Stimulated activated CD4-positive, alpha-beta T cell treated with anti-CD3 and anti-CD28 coated beads, TNF-alpha, amount 100 ng/mL, for 4 hours (primary cell): ENCODE data around the gene C5.
"Not testable (repeated sequence)": the region's sequence is repeated elsewhere in the genome, so short reads cannot be mapped to it uniquely, and the experiment has no call there.

ENCODE experiments used
- DNase-seq, 3 experiments: peaks; one replicate each; pipeline ENCODE4 v3.0.0-alpha.2; 2020; ENCODE audit warnings: low read depth in 3 of 3

Gene C5

DNA sequence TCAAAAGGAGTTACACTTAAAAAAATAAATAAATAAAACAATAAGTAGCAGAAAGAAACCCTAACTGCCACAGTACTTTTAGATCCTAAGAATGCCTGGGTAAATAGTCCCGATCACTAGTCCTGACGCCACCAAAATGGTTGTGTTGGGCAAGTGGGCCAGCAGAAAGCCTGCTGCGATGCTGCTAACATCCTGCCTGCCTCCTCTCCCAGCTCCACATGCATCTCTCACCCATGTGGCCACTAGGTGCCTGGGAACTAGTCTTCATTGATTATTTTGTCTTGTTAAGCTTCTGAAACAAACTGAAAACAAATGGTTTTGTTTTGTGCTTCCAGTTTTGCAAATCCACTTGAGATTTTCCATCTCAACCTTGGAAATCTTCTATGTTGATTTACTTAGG lies 69.1 kb downstream of the C5 start:
- no peak for DNase-seq

GRCh38 chr9:120979797-120980196 lies 70.3 kb downstream of the C5 start:
- DNase-seq: no peak

DNA sequence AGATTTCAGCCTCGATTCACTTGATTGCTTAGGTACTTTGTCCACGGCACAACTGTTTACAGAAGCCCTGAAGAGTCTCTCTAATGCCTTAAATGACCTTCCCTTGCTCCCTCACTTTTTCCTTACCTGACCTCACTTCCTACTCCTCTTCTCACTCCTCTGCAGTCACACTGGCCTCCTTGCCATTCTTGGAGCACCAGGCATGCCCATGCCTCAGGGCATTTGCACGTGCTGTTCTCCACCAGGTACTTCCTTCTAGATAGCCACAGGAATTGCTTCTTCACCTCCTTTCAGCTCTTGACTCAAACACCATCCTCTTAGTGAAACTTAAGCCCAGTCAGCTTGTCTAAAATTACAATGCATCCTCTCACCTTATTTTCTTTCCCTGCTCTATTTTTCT lies 71.1 kb downstream of the C5 start:
- DNase-seq: no peak

- DNase-seq: no peak
These were observed 72.8 kb downstream of the C5 start for GRCh38 chr9:120977321-120977720.

DNA sequence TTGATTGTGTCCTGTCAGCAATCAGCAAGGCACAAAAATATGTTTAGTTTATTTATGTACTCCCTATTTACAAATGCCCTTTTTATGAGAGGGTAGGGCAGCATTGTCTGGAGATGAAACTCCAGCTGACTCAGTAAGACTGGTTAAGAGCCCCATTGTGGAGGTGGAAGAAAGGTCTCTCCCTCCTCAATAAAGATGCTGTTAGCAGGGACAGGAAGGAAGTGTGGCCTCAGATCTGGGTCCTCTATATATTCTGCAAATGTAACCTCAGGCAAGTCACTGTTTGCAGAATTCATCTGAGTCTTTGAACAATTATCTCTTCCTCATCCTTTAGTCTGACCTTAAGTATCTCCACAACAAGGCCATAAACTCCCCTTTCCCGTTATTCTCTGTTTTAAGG lies 75.2 kb downstream of the C5 start:
- DNase-seq: no peak

DNA sequence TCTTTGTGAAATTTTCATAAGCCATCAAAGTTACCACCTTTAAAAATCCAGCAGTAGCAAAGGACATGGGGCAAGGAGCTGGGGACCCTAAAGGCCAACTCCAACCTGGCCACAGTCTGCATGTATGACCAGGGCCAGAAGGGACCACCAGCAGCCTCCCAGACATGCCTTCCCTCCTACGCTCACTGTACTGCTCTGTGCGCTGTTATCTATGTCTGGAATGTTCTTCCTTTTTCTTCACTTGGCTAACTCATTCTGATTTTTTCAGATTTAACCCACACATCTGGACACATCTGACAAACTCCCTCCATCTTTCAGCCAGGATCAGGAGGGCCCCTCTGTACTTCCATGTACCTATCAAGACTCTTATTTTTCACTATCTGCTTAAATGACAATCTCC lies 75.9 kb downstream of the C5 start:
- DNase-seq: no peak

GRCh38 chr9:120971938-120972337 lies 78.1 kb downstream of the C5 start:
- no peak for DNase-seq

DNA sequence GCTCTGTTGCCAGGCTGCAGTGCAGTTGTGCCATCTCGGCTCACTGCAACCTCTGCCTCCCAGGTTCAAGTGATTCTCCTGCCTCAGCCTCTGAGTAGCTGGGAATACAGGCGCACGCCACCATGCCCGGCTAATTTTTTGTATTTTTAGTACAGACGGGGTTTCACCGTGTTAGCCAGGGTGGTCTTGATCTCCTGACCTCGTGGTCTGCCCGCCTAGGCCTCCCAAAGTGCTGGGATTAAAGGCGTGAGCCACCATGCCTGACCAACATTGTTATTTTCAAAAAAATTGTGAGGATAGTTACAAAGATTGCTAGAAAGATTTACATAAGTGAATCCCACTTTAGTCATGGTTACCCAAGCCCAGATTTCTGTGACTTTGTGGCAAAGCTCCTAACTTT lies 78.6 kb downstream of the C5 start:
- not testable (repeated sequence) for DNase-seq

GRCh38 chr9:120970244-120970643 lies 79.8 kb downstream of the C5 start:
- DNase-seq: no peak

DNA sequence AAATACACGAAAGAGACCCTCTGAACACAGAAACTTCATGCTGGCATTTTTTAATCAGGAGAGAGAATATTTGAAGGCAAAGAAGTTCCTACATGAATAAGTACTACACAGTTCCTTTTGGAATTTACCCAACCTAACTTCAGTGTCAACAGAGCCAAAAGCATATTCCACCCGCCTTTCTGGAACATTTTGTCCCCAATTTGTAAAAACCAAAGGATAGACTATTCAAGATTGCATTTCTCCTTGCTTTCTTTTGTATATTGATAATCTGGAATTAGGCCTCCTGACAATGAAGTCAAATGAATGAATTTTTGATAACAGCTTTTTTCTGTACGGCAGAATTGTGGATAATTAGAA lies 84.1 kb downstream of the C5 start:
- DNase-seq: no peak

DNA sequence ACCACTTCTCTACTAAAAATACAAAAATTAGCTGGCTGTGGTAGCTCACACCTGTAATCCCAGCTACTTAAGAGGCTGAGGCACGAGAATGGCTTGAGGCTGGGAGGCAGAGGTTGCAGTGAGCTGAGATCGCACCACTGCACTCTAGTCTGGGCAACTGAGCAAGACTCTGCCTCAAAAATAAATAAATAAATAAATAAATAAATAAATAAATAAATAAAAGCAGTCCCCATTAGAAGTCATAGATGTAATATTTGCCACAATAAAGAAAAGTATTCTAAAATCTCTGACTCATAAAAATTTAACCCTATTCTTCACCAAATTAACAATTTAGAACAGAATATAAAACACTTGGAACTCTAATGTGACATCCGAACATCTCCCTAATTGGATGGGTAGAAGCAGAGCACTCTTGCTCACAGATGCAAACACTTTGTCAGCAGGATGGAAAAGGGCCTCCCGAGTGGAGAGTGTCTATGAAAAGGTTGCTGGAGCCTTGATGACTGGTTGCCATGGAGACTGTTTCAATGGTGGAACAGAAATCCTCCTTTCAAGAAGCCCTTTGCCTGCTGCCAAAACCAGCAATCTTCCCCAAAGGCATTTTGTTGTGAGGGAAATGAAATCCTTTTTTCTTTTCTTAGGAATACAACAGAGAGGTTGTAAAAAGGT lies 84.6 kb downstream of the C5 start:
- DNase-seq: no peak

- DNase-seq: no peak
These were observed 88.1 kb downstream of the C5 start for GRCh38 chr9:120961936-120962335.

GRCh38 chr9:120960001-120960400 lies 90.1 kb downstream of the C5 start:
- no peak for DNase-seq

DNA sequence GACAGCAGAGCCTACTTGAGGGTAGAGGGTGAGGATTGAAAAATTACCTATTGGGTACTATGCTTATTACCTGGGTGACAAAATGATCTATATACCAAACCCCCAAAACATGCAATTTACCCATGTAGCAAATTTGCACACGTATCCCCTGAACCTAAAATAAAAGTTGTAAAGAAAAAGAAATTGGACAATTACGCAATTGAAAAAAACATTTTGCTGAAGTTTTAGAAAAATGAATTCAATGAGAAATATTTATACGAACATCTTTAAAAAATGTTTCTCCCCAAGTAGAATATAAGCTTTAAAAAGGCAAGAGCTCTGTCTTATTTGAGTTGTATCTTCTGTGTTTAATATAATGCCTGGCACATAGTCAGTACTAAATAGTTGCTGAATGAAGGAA lies 93.2 kb downstream of the C5 start:
- DNase-seq: no peak

- no peak for DNase-seq
These were observed 98.0 kb downstream of the C5 start for GRCh38 chr9:120951960-120952618.

GRCh38 chr9:120950421-120951388 lies 99.4 kb downstream of the C5 start:
- no peak for DNase-seq

DNA sequence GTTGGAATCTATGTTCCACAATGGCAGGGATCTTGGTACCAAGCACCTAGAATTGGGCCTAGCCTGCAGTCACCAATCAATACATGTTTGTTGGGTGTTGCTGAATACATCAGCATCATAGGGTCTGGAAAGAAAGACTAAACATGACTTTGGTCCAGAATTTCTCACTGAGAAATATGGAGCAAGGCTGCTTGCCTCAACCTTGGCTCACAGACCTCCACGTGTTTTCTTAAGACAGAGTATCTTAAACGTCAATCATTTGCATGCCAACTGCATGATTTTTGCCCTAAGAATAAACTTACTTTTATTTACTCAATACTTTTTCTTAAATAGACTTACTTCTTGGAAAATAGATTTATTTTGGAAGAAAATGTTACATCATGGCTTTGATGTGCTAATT lies 100.8 kb downstream of the C5 start:
- DNase-seq: no peak

- DNase-seq: no peak
These were observed 101.3 kb downstream of the C5 start for GRCh38 chr9:120948824-120949223.

GRCh38 chr9:120947222-120947621 lies 102.9 kb downstream of the C5 start:
- DNase-seq: no peak

DNA sequence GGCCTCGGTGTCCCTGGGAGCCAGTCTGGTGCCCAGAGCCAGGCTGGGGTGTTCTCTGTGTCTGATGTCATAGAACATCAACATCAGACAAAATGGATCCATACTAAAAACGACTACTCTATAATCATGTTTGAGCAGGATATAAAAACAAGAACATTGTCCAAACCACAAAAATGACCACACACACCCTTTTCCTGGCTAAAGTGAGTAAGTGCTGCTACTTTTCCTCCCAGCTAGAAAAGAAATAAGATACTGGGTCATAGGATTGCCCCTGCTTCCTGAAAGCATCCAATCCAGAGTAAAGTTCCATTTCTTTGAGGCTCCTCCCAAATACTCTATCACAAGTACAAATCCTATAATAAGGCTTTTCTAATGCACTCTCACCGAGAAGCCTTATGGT lies 103.8 kb downstream of the C5 start:
- no peak for DNase-seq

- no peak for DNase-seq
These were observed 105.1 kb downstream of the C5 start for GRCh38 chr9:120944948-120945347.

DNA sequence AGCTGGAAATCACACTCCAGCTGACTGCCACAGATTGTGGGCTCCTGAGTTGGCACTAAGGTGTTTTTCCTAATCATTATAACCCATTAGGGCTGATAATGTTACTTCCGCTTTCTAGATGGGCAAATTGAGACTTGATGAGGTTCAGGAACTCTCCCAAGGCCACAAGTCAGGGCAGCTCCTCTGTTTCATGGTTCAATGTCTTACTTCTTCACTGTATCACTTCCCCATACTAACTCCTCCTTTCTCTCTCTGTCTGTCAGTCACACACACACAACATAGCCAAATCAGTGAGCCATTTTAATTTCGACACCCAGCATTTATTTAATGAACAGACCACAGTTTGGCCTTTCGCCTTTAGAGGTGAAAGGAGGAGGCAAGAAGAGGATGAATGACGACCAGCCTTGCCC lies 105.6 kb downstream of the C5 start:
- no peak for DNase-seq
